Ascending aorta (tissue), 2 donors: ENCODE data around the gene STAMBPL1. TPM values are rescaled to one million over a fixed set of nuclear protein-coding genes. Genes with fewer than 3 reads are reported as not detected.
A peak's percentile ranks its signal among the peaks of the same experiment; 100 is the strongest.

Experiments used
- DNase-seq, 2 donors: peaks; one replicate each; pipeline ENCODE4 v3.0.0-alpha.2; 2019; ENCODE audit warnings: low spot score in 2 of 2
- H3K27ac ChIP-seq, 2 donors: fragments of 200-600 bp; sonication (generic); one replicate each; pipeline ENCODE4 v1.5.1; 2016 to 2017; ENCODE audit warnings: mild to moderate bottlenecking in 1 of 2
- H3K27me3 ChIP-seq: fragments of 200-600 bp; sonication (generic); one replicate; pipeline ENCODE4 v1.5.1; 2017
- H3K36me3 ChIP-seq, 2 donors: fragments of 200-600 bp; sonication (generic); one replicate each; pipeline ENCODE4 v1.5.1; 2016
- H3K4me1 ChIP-seq, 2 donors: fragments of 200-600 bp; sonication (generic); one replicate each; pipeline ENCODE4 v1.5.1; 2016 to 2017; ENCODE audit warnings: mild to moderate bottlenecking in 1 of 2
- H3K4me3 ChIP-seq, 2 donors: fragments of 200-600 bp; sonication (generic); one replicate each; pipeline ENCODE4 v1.5.1; 2016 to 2017; ENCODE audit warnings: mild to moderate bottlenecking in 1 of 2
- H3K9me3 ChIP-seq, 2 donors: fragments of 200-600 bp; sonication (generic); one replicate each; pipeline ENCODE4 v1.5.1; 2016
- intact Hi-C: fragments of 100-400 bp; cut with DNase I; formaldehyde crosslinking; loops from one replicate; pipeline ENCODE4 v1.15.1; 2023
- total RNA-seq: library from RNA; depleted of rRNA; stranded (reverse); fragments of >200 nt; gene quantifications from one replicate; pipeline ENCODE4 v1.1.0, GENCODE V29; 2016
- TF ChIP-seq, protein P1 (sequence below), 3 experiments: fragments of 200-600 bp in 2 of 3; fragments of 450-650 bp in 1 of 3; sonication (generic) in 2 of 3; IDR thresholded peaks; one replicate each; pipeline ENCODE4 v1.5.1; 2016 to 2019; ENCODE audit warnings: antibody characterized with exemption in 3 of 3, mild to moderate bottlenecking in 1 of 3, moderate library complexity in 1 of 3

The STAMBPL1 gene
- total RNA-seq, 1 donor from 2014 or later = 37.0 TPM

DNA sequence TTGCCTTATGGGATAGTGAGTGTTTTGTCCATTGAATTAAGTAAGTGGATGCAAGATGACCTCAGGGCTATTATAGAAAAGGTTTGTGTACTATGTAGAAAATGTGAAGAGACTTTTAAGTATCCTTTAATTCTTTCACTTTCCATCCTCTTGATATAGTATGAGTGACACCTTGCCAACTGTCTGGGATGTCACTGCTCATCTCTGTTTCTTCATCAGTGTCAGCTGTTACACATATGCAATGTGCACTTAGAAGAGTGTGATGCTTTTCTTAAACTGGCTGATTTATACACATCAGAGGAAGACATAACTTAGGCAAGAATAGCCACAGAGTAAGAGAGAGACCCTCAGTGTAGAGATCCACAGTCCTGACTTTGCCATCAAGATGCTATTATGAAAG is 81.2 kb downstream of the STAMBPL1 start:
- no peaks in the 10 kb centered on the region for H3K27me3 ChIP-seq
- peaks cover 0 to 16% of the 10 kb centered on the region in 2 donors for H3K4me1 ChIP-seq
- H3K36me3 ChIP-seq = no peaks in the 10 kb centered on the region
- H3K9me3 ChIP-seq = no peaks in the 10 kb centered on the region
- no peak for DNase-seq
- no peak overlapping the region for H3K27ac ChIP-seq
- intact Hi-C loops = no loop called here
- TF ChIP-seq, protein P1, sequence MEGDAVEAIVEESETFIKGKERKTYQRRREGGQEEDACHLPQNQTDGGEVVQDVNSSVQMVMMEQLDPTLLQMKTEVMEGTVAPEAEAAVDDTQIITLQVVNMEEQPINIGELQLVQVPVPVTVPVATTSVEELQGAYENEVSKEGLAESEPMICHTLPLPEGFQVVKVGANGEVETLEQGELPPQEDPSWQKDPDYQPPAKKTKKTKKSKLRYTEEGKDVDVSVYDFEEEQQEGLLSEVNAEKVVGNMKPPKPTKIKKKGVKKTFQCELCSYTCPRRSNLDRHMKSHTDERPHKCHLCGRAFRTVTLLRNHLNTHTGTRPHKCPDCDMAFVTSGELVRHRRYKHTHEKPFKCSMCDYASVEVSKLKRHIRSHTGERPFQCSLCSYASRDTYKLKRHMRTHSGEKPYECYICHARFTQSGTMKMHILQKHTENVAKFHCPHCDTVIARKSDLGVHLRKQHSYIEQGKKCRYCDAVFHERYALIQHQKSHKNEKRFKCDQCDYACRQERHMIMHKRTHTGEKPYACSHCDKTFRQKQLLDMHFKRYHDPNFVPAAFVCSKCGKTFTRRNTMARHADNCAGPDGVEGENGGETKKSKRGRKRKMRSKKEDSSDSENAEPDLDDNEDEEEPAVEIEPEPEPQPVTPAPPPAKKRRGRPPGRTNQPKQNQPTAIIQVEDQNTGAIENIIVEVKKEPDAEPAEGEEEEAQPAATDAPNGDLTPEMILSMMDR (IDR thresholded peaks at IDR 0.05) = no peak
- no peak overlapping the region for H3K4me3 ChIP-seq

DNA sequence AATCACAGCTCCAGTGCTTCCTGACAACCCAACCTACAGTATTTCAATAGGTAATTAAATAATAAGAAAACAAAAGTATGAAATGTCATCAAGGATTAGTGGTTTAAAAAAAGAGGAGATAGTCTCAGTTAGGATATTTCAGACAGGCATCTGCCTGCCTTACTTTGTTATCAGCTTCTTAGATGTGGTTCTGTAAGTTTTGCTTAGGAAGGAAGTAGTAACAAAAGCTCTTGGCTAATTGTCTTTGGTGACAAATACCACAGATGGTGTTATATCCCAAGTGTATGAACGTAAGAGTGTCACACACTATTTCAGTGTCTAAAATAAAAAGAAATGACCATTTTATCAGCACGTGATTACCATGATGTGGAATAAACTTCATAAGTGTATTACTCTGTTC is 82.3 kb downstream of the STAMBPL1 start:
- no peak for DNase-seq
- Histone ChIP-seq H3K27me3 (no peaks in the 10 kb centered on the region), H3K27ac (no peak overlapping the region), H3K9me3 (no peaks in the 10 kb centered on the region), H3K4me1 (peaks cover 0 to 26% of the 10 kb centered on the region in 2 donors), H3K36me3 (no peaks in the 10 kb centered on the region), H3K4me3 (no peak overlapping the region)
- intact Hi-C loops = no loop called here
- TF ChIP-seq, protein P1 (IDR thresholded peaks at IDR 0.05) = no peak

DNA sequence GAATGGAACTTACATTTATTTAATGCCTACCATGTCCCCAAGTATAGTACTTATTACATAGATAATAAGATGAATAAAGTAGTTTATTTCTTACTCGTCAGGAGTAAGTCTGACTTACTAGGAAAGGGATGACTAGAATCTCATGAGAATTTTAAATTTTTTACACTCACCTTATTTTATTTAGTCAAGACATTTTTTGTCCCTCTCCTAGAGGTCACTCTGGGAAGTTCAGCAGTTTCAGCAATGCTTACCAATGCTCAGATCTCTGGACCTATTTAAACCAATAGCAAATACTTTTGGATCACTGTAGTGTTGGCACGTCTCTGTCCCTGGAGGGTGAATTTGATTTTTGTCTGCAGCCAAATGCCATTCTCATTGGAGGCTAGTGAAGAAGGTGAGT is 83.3 kb downstream of the STAMBPL1 start:
- TF ChIP-seq, protein P1 (IDR thresholded peaks at IDR 0.05) = no peak
- Histone ChIP-seq H3K27me3 (no peaks in the 10 kb centered on the region), H3K4me3 (no peak overlapping the region), H3K27ac (peak overlapping the region; percentile 87 to 89), H3K4me1 (peaks cover 0 to 35% of the 10 kb centered on the region in 2 donors), H3K9me3 (no peaks in the 10 kb centered on the region), H3K36me3 (no peaks in the 10 kb centered on the region)
- DNase-seq = no peak
- intact Hi-C loops = no loop called here

GRCh38 chr10:88964360-88964759 is 84.3 kb downstream of the STAMBPL1 start:
- DNase-seq = no peak
- intact Hi-C loops = no loop called here
- Histone ChIP-seq H3K9me3 (no peaks in the 10 kb centered on the region), H3K27me3 (no peaks in the 10 kb centered on the region), H3K4me1 (peaks cover 0 to 39% of the 10 kb centered on the region in 2 donors), H3K4me3 (peak overlapping the region; percentile 32 to 34), H3K36me3 (no peaks in the 10 kb centered on the region), H3K27ac (peak overlapping the region; percentile 87 to 89)
- TF ChIP-seq, protein P1 (IDR thresholded peaks at IDR 0.05) = no peak

DNA sequence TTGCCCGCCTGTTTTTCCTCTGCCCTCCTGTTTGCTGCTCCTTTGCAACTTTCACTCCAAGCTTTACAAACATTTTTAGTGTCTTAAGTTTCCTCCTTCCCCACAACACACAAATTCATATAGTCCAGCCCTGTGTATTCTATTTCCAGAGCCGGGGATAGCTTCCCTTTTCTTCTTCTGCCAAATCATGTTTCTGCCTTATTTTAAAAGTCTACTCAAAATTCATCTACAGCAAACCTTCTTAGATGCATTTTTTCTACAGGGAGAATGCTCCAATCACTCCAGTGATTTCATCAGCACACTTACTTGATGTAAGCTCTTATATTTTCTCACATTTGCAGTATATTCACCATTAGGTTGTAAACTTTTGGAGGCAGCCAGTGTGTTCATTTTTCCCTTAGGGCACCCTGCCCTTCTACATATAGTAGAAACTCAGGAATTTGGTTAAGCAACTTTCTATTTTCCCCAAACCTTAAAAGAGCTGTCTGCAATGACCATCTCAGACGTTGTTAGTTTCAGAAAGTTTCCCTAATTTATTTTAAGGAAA is 84.9 kb downstream of the STAMBPL1 start:
- intact Hi-C loops = no loop called here
- peak overlapping the region; percentile 87 to 89 for H3K27ac ChIP-seq
- TF ChIP-seq, protein P1 (IDR thresholded peaks at IDR 0.05) = no peak

More for the DNA sequence above, 84.9 kb downstream of the STAMBPL1 start:
- H3K27me3 ChIP-seq = no peaks in the 10 kb centered on the region
- peak overlapping the region; percentile 32 to 34 for H3K4me3 ChIP-seq
- H3K36me3 ChIP-seq = no peaks in the 10 kb centered on the region
- no peak for DNase-seq
- H3K4me1 ChIP-seq = peaks cover 0 to 39% of the 10 kb centered on the region in 2 donors
- H3K9me3 ChIP-seq = no peaks in the 10 kb centered on the region
